OCI-LY1 (cell line): ENCODE measurements around the gene MRPL23.
A peak's percentile ranks its signal among the peaks of the same experiment; 100 is the strongest.

ENCODE experiments used
- H2AFZ ChIP-seq: fragments of 200-600 bp; sonication (generic), shearing (Covaris generic); 2 replicates; pipeline ENCODE4 v1.6.0; 2014; ENCODE audit warnings: antibody characterized with exemption, mild to moderate bottlenecking, low read length
- H3F3A ChIP-seq: fragments of 200-600 bp; sonication (generic), shearing (Covaris generic); 2 replicates; pipeline ENCODE4 v1.6.0; 2014; ENCODE audit warnings: mild to moderate bottlenecking, antibody characterized with exemption, low read length, moderate library complexity; ENCODE audit not compliant: insufficient read depth
- H3K27ac ChIP-seq: fragments of 200-600 bp; sonication (generic); 2 replicates; pipeline ENCODE4 v1.5.1; 2014; ENCODE audit warnings: low read length, mixed run types, mild to moderate bottlenecking, low read depth; ENCODE audit not compliant: poor library complexity, severe bottlenecking
- H3K27me3 ChIP-seq: fragments of 200-600 bp; sonication (generic); 2 replicates; pipeline ENCODE4 v1.6.0; 2014; ENCODE audit warnings: antibody characterized with exemption, mild to moderate bottlenecking, low read length, moderate library complexity; ENCODE audit not compliant: insufficient read depth
- H3K36me3 ChIP-seq: fragments of 200-600 bp; sonication (generic); 2 replicates; pipeline ENCODE4 v1.6.1; 2014; ENCODE audit warnings: mild to moderate bottlenecking, antibody characterized with exemption, low read length, moderate library complexity, mixed read lengths; ENCODE audit not compliant: insufficient read depth
- H3K4me1 ChIP-seq: fragments of 200-600 bp; sonication (generic); 2 replicates; pipeline ENCODE4 v1.5.1; 2014; ENCODE audit warnings: mild to moderate bottlenecking, low read length, moderate library complexity; ENCODE audit not compliant: insufficient read depth, severe bottlenecking
- H3K4me2 ChIP-seq: fragments of 200-600 bp; sonication (generic), shearing (Covaris generic); 2 replicates; pipeline ENCODE4 v1.6.1; 2014; ENCODE audit warnings: low read length
- H3K4me3 ChIP-seq: fragments of 200-600 bp; sonication (generic); 2 replicates; pipeline ENCODE4 v1.5.1; 2014; ENCODE audit warnings: low read length, low read depth, mild to moderate bottlenecking, mixed read lengths; ENCODE audit not compliant: poor library complexity, severe bottlenecking
- H3K79me2 ChIP-seq: fragments of 200-600 bp; shearing (Covaris generic); 2 replicates; pipeline ENCODE4 v1.6.1; 2016; ENCODE audit warnings: mixed run types, low read length, mixed read lengths; ENCODE audit not compliant: insufficient read depth
- H3K9ac ChIP-seq: fragments of 200-600 bp; sonication (generic), shearing (Covaris generic); 2 replicates; pipeline ENCODE4 v1.6.1; 2014; ENCODE audit warnings: mild to moderate bottlenecking, low read length, mixed read lengths
- H3K9me2 ChIP-seq: fragments of 200-600 bp; sonication (generic), shearing (Covaris generic); 2 replicates; pipeline ENCODE4 v1.6.1; 2014; ENCODE audit warnings: low read depth, mild to moderate bottlenecking, low read length, mixed read lengths
- H3K9me3 ChIP-seq: fragments of 200-600 bp; shearing (Covaris generic); 2 replicates; pipeline ENCODE4 v1.6.1; 2014; ENCODE audit warnings: low read length, mixed read lengths
- H4K20me1 ChIP-seq: fragments of 200-600 bp; sonication (generic), shearing (Covaris generic); 2 replicates; pipeline ENCODE4 v1.6.0; 2016; ENCODE audit warnings: mild to moderate bottlenecking, low read length; ENCODE audit not compliant: insufficient read depth
- EZH2 ChIP-seq: fragments of 200-600 bp; sonication (generic), shearing (Covaris generic); IDR thresholded peaks from 2 replicates; pipeline ENCODE4 v1.8.0; 2017; ENCODE audit warnings: borderline replicate concordance, mixed run types, mild to moderate bottlenecking, antibody characterized with exemption, low read length, moderate library complexity, mixed read lengths
- TF ChIP-seq, protein P1 (sequence below): fragments of 200-600 bp; sonication (generic), shearing (Covaris generic); IDR thresholded peaks from 2 replicates; pipeline ENCODE4 v1.5.1; 2017; ENCODE audit warnings: mild to moderate bottlenecking, antibody characterized with exemption, low read length, moderate library complexity, mixed read lengths

MRPL23 gene

GRCh38 chr11:1917523-1918435 is 29.4 kb upstream of the MRPL23 start:
- H3K36me3 ChIP-seq: no peaks in the 10 kb centered on the region
- H3K9me3 ChIP-seq: no peaks in the 10 kb centered on the region
- no peaks in the 10 kb centered on the region for H3K9me2 ChIP-seq
- no peaks in the 10 kb centered on the region for H3K27me3 ChIP-seq
- H2AFZ ChIP-seq: no peak overlapping the region
- no peaks in the 10 kb centered on the region for H3K4me1 ChIP-seq
- H3F3A ChIP-seq: no peaks in the 10 kb centered on the region
- H3K27ac ChIP-seq: no peak overlapping the region
- TF ChIP-seq, protein P1, sequence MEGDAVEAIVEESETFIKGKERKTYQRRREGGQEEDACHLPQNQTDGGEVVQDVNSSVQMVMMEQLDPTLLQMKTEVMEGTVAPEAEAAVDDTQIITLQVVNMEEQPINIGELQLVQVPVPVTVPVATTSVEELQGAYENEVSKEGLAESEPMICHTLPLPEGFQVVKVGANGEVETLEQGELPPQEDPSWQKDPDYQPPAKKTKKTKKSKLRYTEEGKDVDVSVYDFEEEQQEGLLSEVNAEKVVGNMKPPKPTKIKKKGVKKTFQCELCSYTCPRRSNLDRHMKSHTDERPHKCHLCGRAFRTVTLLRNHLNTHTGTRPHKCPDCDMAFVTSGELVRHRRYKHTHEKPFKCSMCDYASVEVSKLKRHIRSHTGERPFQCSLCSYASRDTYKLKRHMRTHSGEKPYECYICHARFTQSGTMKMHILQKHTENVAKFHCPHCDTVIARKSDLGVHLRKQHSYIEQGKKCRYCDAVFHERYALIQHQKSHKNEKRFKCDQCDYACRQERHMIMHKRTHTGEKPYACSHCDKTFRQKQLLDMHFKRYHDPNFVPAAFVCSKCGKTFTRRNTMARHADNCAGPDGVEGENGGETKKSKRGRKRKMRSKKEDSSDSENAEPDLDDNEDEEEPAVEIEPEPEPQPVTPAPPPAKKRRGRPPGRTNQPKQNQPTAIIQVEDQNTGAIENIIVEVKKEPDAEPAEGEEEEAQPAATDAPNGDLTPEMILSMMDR: peak; percentile 27; the same call in 1 of the 2 replicates
- no peak for TF ChIP-seq EZH2
- H3K79me2 ChIP-seq: no peaks in the 10 kb centered on the region
- no peaks in the 10 kb centered on the region for H4K20me1 ChIP-seq
- no peak overlapping the region for H3K9ac ChIP-seq
- no peak overlapping the region for H3K4me3 ChIP-seq
- H3K4me2 ChIP-seq: no peak overlapping the region

- TF ChIP-seq, protein P1: peak; percentile 27; the same call in 1 of the 2 replicates
- no peak for TF ChIP-seq EZH2
- H3K4me3 ChIP-seq: no peak overlapping the region
- H3K27me3 ChIP-seq: peaks cover 4% of the 10 kb centered on the region; the same call in 1 of the 2 replicates
- H3K36me3 ChIP-seq: no peaks in the 10 kb centered on the region
- H3K9me3 ChIP-seq: no peaks in the 10 kb centered on the region
- H2AFZ ChIP-seq: no peak overlapping the region
- no peaks in the 10 kb centered on the region for H3K4me1 ChIP-seq
- H3F3A ChIP-seq: no peaks in the 10 kb centered on the region
- H3K27ac ChIP-seq: no peak overlapping the region
- H4K20me1 ChIP-seq: no peaks in the 10 kb centered on the region
- no peaks in the 10 kb centered on the region for H3K9me2 ChIP-seq
- no peak overlapping the region for H3K4me2 ChIP-seq
- H3K9ac ChIP-seq: no peak overlapping the region
- no peaks in the 10 kb centered on the region for H3K79me2 ChIP-seq
Observed at GRCh38 chr11:1918436-1919315, 28.5 kb upstream of the MRPL23 start.

DNA sequence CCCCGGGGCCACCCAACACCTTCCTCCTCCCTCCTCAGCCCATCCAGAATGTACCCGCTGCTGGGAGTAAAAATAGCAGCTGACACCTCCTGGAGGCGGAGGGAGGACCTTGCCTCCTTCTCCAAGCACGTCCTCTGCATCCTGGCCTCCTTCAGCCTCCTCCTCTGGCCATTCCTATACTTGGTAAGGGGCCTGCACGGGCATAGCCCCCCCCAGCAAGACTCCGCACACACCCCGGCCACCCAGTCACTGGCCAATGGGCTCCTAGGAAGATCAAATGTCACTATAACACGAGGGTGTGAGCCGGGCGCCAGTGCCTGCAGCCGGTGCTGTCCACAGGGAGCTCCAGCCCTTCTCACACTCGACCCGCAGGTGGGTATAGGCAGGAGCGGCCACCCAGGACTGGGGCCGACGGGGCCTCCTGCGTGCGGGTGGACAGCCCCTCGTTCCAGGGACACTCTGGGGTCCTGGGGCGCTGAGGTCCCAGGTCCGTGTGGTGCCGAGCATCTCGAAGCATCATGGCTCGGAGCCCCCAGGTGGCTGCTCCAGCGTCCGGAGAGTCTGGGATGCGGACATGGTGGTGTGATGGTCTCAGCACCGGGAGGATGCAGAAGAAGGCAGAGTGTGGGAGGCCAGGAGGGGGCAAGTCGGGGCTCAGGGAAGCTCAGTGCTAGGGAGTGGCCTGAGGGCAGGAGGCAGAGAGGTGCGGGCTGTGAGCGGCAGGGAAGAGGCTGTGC is 27.6 kb upstream of the MRPL23 start, which contains the start of gene TNNT3:
Gene TNNT3 (plus strand): TSS at position 313 of the 737 bp plus-strand sequence. CDS start 3,172 bp downstream, outside the sequence.
- no peak within 1 kb of the TSS for H3K4me3 ChIP-seq
- H2AFZ ChIP-seq: no peak within 1 kb of the TSS
- no peaks in the 10 kb centered on the region for H3K36me3 ChIP-seq
- H3K9me3 ChIP-seq: no peaks in the 10 kb centered on the region
- TF ChIP-seq, protein P1: no peak
- no peak for TF ChIP-seq EZH2
- H3K4me1 ChIP-seq: no peaks in the 10 kb centered on the region
- no peak within 1 kb of the TSS for H3K27ac ChIP-seq
- H3K9me2 ChIP-seq: no peaks in the 10 kb centered on the region
- H3K9ac ChIP-seq: no peak within 1 kb of the TSS
- H3K79me2 ChIP-seq: no peaks in the 10 kb centered on the region
- peaks cover 4% of the 10 kb centered on the region; the same call in 1 of the 2 replicates for H3K27me3 ChIP-seq
- H3K4me2 ChIP-seq: no peak within 1 kb of the TSS
- no peaks in the 10 kb centered on the region for H3F3A ChIP-seq
- no peaks in the 10 kb centered on the region for H4K20me1 ChIP-seq
